A549 (cell line): ENCODE measurements around the gene WNT9A. TPM values are rescaled to one million over a fixed set of nuclear protein-coding genes. Genes with fewer than 3 reads are reported as not detected.

Source experiments
- ATAC-seq, 2 experiments: fragments of 200-7000 bp in 1 of 2; fragments of >200 bp in 1 of 2; cut with Nextera tagmentation in 1 of 2; cut with Tn5 transposase in 1 of 2; 3 replicates each; pipeline versions ENCODE4 v1.8.0 to v1.9.1; 2018 to 2020; ENCODE audit warnings: mild to moderate bottlenecking in 1 of 2, moderate library complexity in 1 of 2
- CTCF ChIA-PET: fragments of 300-600 bp; sonication (Branson Sonifier 250); formaldehyde crosslinking; extraction: SDS; loops from one replicate; lab custom pipeline; 2021; ENCODE audit warnings: antibody characterized with exemption, inconsistent platforms; lab: Yijun Ruan, JAX
- POLR2A ChIA-PET: fragments of 350-600 bp; formaldehyde crosslinking; extraction: SDS; loops from one replicate; lab custom pipeline; 2021; ENCODE audit warnings: antibody characterized with exemption, inconsistent platforms; lab: Yijun Ruan, JAX
- DNase-seq, 2 experiments: peaks; one replicate each; pipeline versions ENCODE4 v3.0.0 to v3.0.0-alpha.2; 2011 to 2016; ENCODE audit warnings: low read depth in 1 of 2, low spot score in 1 of 2
- FAIRE-seq: peaks from 2 replicates; lab custom pipeline; 2011; peaks lifted over from hg19 to GRCh38; lab: Jason Lieb, UNC
- H3K27ac ChIP-seq, 2 experiments: fragments of >200 bp; sonication (Bioruptor Twin); formaldehyde crosslinking; 3 replicates each; pipeline ENCODE4 v1.5.1; 2016 to 2017
- H3K4me1 ChIP-seq: fragments of >200 bp; sonication (Bioruptor Twin); formaldehyde crosslinking; 3 replicates; pipeline ENCODE4 v1.6.1; 2016
- H3K4me2 ChIP-seq: fragments of >200 bp; sonication (Bioruptor Twin); formaldehyde crosslinking; 3 replicates; pipeline ENCODE4 v1.6.1; 2016
- H3K4me3 ChIP-seq: fragments of >200 bp; sonication (Bioruptor Twin); formaldehyde crosslinking; 3 replicates; pipeline ENCODE4 v1.5.1; 2016
- H3K9me3 ChIP-seq: fragments of >200 bp; sonication (Bioruptor Twin); formaldehyde crosslinking; 3 replicates; pipeline ENCODE4 v1.6.1; 2016
- BHLHE40 ChIP-seq: IDR thresholded peaks from 2 replicates; pipeline ENCODE4 v1.6.1; 2012; ENCODE audit warnings: low read depth, low read length, inconsistent platforms
- CEBPB ChIP-seq, 2 experiments: fragments of >200 bp in 1 of 2; sonication (Bioruptor Twin) in 1 of 2; formaldehyde crosslinking in 1 of 2; IDR thresholded peaks; 2 replicates each; pipeline ENCODE4 v1.6.1; 2012 to 2016
- CHD2 ChIP-seq: fragments of 150-350 bp; IDR thresholded peaks from 2 replicates; pipeline ENCODE4 v1.6.1; 2014; ENCODE audit warnings: low read length; ENCODE audit not compliant: partially characterized antibody
- E2F6 ChIP-seq: IDR thresholded peaks from 2 replicates; pipeline ENCODE4 v1.6.1; 2012; ENCODE audit warnings: low read depth, borderline replicate concordance
- EHMT2 ChIP-seq: fragments of 200-600 bp; sonication (generic); IDR thresholded peaks from 2 replicates; pipeline ENCODE4 v1.6.1; 2016; ENCODE audit warnings: antibody characterized with exemption, low read depth, mild to moderate bottlenecking, moderate library complexity
- EP300 ChIP-seq, 2 experiments: fragments of >200 bp; sonication (Bioruptor Twin); formaldehyde crosslinking; IDR thresholded peaks; 2 replicates in 1 of 2; 3 replicates in 1 of 2; pipeline ENCODE4 v1.6.1; 2016 to 2017
- ESRRA ChIP-seq: fragments of 150-350 bp; IDR thresholded peaks from 2 replicates; pipeline ENCODE4 v1.6.1; 2014; ENCODE audit warnings: mild to moderate bottlenecking, low read length, borderline replicate concordance
- FOXS1 ChIP-seq: fragments of 250-450 bp; sonication (Bioruptor Pico); IDR thresholded peaks from 2 replicates; pipeline ENCODE4 v1.5.0; 2020; ENCODE audit warnings: mild to moderate bottlenecking, moderate library complexity
- GATA3 ChIP-seq: IDR thresholded peaks from 2 replicates; pipeline ENCODE4 v1.6.1; 2012; ENCODE audit warnings: borderline replicate concordance
- HDAC2 ChIP-seq: fragments of 200-600 bp; sonication (generic); IDR thresholded peaks from 2 replicates; pipeline ENCODE4 v1.6.1; 2016
- HEYL ChIP-seq: fragments of 250-450 bp; sonication (Bioruptor Pico); IDR thresholded peaks from 2 replicates; pipeline ENCODE4 v1.8.0; 2021; ENCODE audit warnings: mild to moderate bottlenecking, moderate library complexity
- HMGXB4 ChIP-seq: fragments of 250-450 bp; sonication (Bioruptor Pico); IDR thresholded peaks from 2 replicates; pipeline ENCODE4 v1.5.0; 2021; ENCODE audit warnings: mild to moderate bottlenecking, moderate library complexity, borderline replicate concordance
- MAZ ChIP-seq: fragments of 150-350 bp; IDR thresholded peaks from 2 replicates; pipeline ENCODE4 v1.6.1; 2014; ENCODE audit warnings: antibody characterized with exemption, low read depth, low read length, borderline replicate concordance
- MYC ChIP-seq: IDR thresholded peaks from 2 replicates; pipeline ENCODE4 v1.6.1; 2012; ENCODE audit warnings: mild to moderate bottlenecking, inconsistent platforms, low read length, improper control_type of control experiment, borderline replicate concordance
- NFE2L2 ChIP-seq: fragments of 150-350 bp; conservative IDR thresholded peaks from 2 replicates; pipeline ENCODE4 v1.6.1; 2014; ENCODE audit warnings: low read length
- NR3C1 ChIP-seq: fragments of >200 bp; sonication (Bioruptor Twin); formaldehyde crosslinking; IDR thresholded peaks from 3 replicates; pipeline ENCODE4 v1.6.1; 2017
- PBX3 ChIP-seq: IDR thresholded peaks from 2 replicates; pipeline ENCODE4 v1.6.1; 2012
- RAD21 ChIP-seq, 2 experiments: fragments of >200 bp in 1 of 2; sonication (Bioruptor Twin) in 1 of 2; formaldehyde crosslinking in 1 of 2; IDR thresholded peaks in 1 of 2; conservative IDR thresholded peaks in 1 of 2; 2 replicates in 1 of 2; 3 replicates in 1 of 2; pipeline ENCODE4 v1.6.1; 2012 to 2018; ENCODE audit warnings: inconsistent platforms in 1 of 2
- RCOR1 ChIP-seq: fragments of 150-350 bp; IDR thresholded peaks from 2 replicates; pipeline ENCODE4 v1.6.1; 2014; ENCODE audit warnings: antibody characterized with exemption, low read length, low read depth
- TFCP2L1 ChIP-seq: fragments of 250-450 bp; sonication (Bioruptor Pico); IDR thresholded peaks from 2 replicates; pipeline ENCODE4 v1.5.0; 2021; ENCODE audit warnings: mild to moderate bottlenecking
- TP53 ChIP-seq: fragments of 250-450 bp; sonication (Bioruptor Pico); IDR thresholded peaks from 2 replicates; pipeline ENCODE4 v1.5.0; 2021; ENCODE audit warnings: mild to moderate bottlenecking, moderate library complexity
- ZC3H11A ChIP-seq: fragments of 450-650 bp; IDR thresholded peaks from 2 replicates; pipeline ENCODE4 v1.6.1; 2014; ENCODE audit warnings: antibody characterized with exemption, mild to moderate bottlenecking
- ZFP36 ChIP-seq: fragments of 450-650 bp; IDR thresholded peaks from 2 replicates; pipeline ENCODE4 v1.6.1; 2014; ENCODE audit warnings: borderline replicate concordance; ENCODE audit not compliant: partially characterized antibody
- WGBS: methylation state at CpG from one replicate; pipeline ENCODE4 v1.1.6; 2017; ENCODE audit errors: missing lambda C conversion rate; 5-methylcytosine and 5-hydroxymethylcytosine counted together
- polyA plus RNA-seq, 4 experiments: library from polyadenylated mRNA; depleted of rRNA in 3 of 4; stranded (reverse); fragments of >200 nt; fragmentation: RNase III in 1 of 4; extraction: RNeasy Plus Mini Kit Qiagen cat#74134 plus additional on column Dnase treatment in 1 of 4; gene quantifications; 2 replicates in 3 of 4; 3 replicates in 1 of 4; pipeline ENCODE4 v1.2.3, GENCODE V29; 2011 to 2017

WNT9A gene
- polyA plus RNA-seq, 2 of the 4 experiments (the other 2 are of a cell fraction) = 0.75 to 1.2 TPM

GRCh38 chr1:227916655-227917054 is 31.1 kb downstream of the WNT9A start:
- no peak for TF ChIP-seq E2F6
- TF ChIP-seq HMGXB4 (CRISPR knock-in tag) = no peak
- TF ChIP-seq MAZ = no peak
- no peak for TF ChIP-seq MYC
- no peak for TF ChIP-seq PBX3
- no peak for TF ChIP-seq ZC3H11A
- no peak for TF ChIP-seq ESRRA
- no peak for TF ChIP-seq NFE2L2
- no peak for TF ChIP-seq TFCP2L1 (CRISPR knock-in tag)
- WGBS = 49% methylated on average over 4 of the region's 4 CpGs
- no peak for FAIRE-seq
- Histone ChIP-seq H3K4me3 (no peak overlapping the region), H3K9me3 (no peaks in the 10 kb centered on the region), H3K4me1 (no peaks in the 10 kb centered on the region), H3K27ac (no peak overlapping the region), H3K4me2 (no peak overlapping the region)
- CTCF ChIA-PET = interaction anchor here (1.2 to 1.3 kb wide), 2 partner anchors 31 to 214 kb away, joined by 3 read pairs; no protein-coding TSS in a partner anchor
- ATAC-seq = no peak
- POLR2A ChIA-PET = no interaction called here
- no peak for DNase-seq

- H3K4me1 ChIP-seq = no peaks in the 10 kb centered on the region
- no peak overlapping the region for H3K4me3 ChIP-seq
- DNase-seq = no peak
- ATAC-seq = no peak
- no peaks in the 10 kb centered on the region for H3K9me3 ChIP-seq
- H3K27ac ChIP-seq = no peak overlapping the region
- FAIRE-seq = no peak
- 66% methylated on average over 17 of the region's 22 CpGs for WGBS
- TF ChIP-seq CHD2 = no peak
- TF ChIP-seq BHLHE40 = no peak
- no peak for TF ChIP-seq FOXS1 (CRISPR knock-in tag)
- TF ChIP-seq RCOR1 = no peak
- no peak for TF ChIP-seq ZFP36
- CTCF ChIA-PET = interaction anchor here (0.6 to 1.3 kb wide), 3 partner anchors 31 to 858 kb away, joined by 3 read pairs; no protein-coding TSS in a partner anchor
- H3K4me2 ChIP-seq = no peak overlapping the region
- POLR2A ChIA-PET = no interaction called here
Measured at GRCh38 chr1:227915564-227916553, 31.9 kb downstream of the WNT9A start.

- Histone ChIP-seq H3K9me3 (no peaks in the 10 kb centered on the region), H3K4me2 (no peak overlapping the region), H3K4me1 (no peaks in the 10 kb centered on the region; the same call in 2 of the 3 replicates), H3K27ac (no peak overlapping the region), H3K4me3 (no peak overlapping the region)
- POLR2A ChIA-PET = no interaction called here
- no peak for FAIRE-seq
- WGBS = 65% methylated on average over 7 of the region's 7 CpGs
- TF ChIP-seq TP53 (CRISPR knock-in tag) = no peak
- no peak for TF ChIP-seq HMGXB4 (CRISPR knock-in tag)
- TF ChIP-seq HEYL (CRISPR knock-in tag) = no peak
- TF ChIP-seq HDAC2 = no peak
- TF ChIP-seq GATA3 = no peak
- TF ChIP-seq CEBPB (IDR thresholded peaks at IDR 0.05) = no peak
- no peak for TF ChIP-seq EHMT2
- TF ChIP-seq BHLHE40 = no peak
- no peak for TF ChIP-seq EP300 (IDR thresholded peaks at IDR 0.05)
- TF ChIP-seq NR3C1 = no peak
- TF ChIP-seq RAD21 (conservative IDR thresholded peaks at IDR 0.05 in 1 of 2, IDR thresholded peaks at IDR 0.05 in 1 of 2) = no peak
- no peak for DNase-seq
- CTCF ChIA-PET = interaction anchor here (1.3 kb wide), 1 partner anchor 32 kb away, joined by 3 read pairs; no protein-coding TSS in a partner anchor
- no peak for ATAC-seq
Measured at GRCh38 chr1:227914801-227915563, 32.8 kb downstream of the WNT9A start.
